Measurements from ENCODE around the gene STAT1. TPM values are rescaled to one million over a fixed set of nuclear protein-coding genes. Genes with fewer than 3 reads are reported as not detected.

The STAT1 gene
- polyA plus RNA-seq, 1 experiment, result 130 TPM

- H3K27ac ChIP-seq (ENCODE audit: low read depth, low read length), result no peak overlapping the region
- ChIA-PET POLR2A (interaction anchor here (0.6 to 1.6 kb wide), 2 partner anchors 16 to 57 kb away, joined by 3 to 4 read pairs; no protein-coding TSS in a partner anchor), CTCF (interaction anchor here (0.7 to 7.1 kb wide), 4 partner anchors 10 to 119 kb away, joined by 3 to 38 read pairs (median 6); no protein-coding TSS in a partner anchor)
- H3K27me3 ChIP-seq (ENCODE audit: control insufficient read depth, insufficient read depth, low read length), result no peaks in the 10 kb centered on the region
- DNase-seq (ENCODE audit: low read depth, low spot score), result no peak
- H3K4me3 ChIP-seq (ENCODE audit: low read depth, low read length), result no peak overlapping the region
- no peak for TF ChIP-seq CTCF (IDR thresholded peaks at IDR 0.05; ENCODE audit: low read depth, low read length)
- no peaks in the 10 kb centered on the region for H3K9me3 ChIP-seq (ENCODE audit: control insufficient read depth, insufficient read depth, low read length)
These were observed 22.4 kb upstream of the STAT1 start for GRCh38 chr2:191036363-191036762.

GRCh38 chr2:191032588-191033429 is 18.8 kb upstream of the STAT1 start:
- TF ChIP-seq CTCF (IDR thresholded peaks at IDR 0.05; ENCODE audit: low read depth, low read length), result no peak
- CTCF ChIA-PET, result interaction anchor here (0.8 to 0.9 kb wide), 2 partner anchors 123 to 132 kb away, joined by 3 read pairs; no protein-coding TSS in a partner anchor

GRCh38 chr2:191031256-191031655 is 17.3 kb upstream of the STAT1 start:
- Histone ChIP-seq H3K27me3 (ENCODE audit: control insufficient read depth, insufficient read depth, low read length) (no peaks in the 10 kb centered on the region), H3K9me3 (ENCODE audit: control insufficient read depth, insufficient read depth, low read length) (no peaks in the 10 kb centered on the region), H3K27ac (ENCODE audit: low read depth, low read length) (no peak overlapping the region), H3K4me3 (ENCODE audit: low read depth, low read length) (no peak overlapping the region)
- no peak for TF ChIP-seq CTCF (IDR thresholded peaks at IDR 0.05; ENCODE audit: low read depth, low read length)
- POLR2A ChIA-PET, result no interaction called here
- CTCF ChIA-PET, result no interaction called here
- DNase-seq (ENCODE audit: low read depth, low spot score), result no peak

More at GRCh38 chr2:191032588-191033429, 18.8 kb upstream of the STAT1 start:
- no peak overlapping the region for H3K4me3 ChIP-seq (ENCODE audit: low read depth, low read length)
- no peaks in the 10 kb centered on the region for H3K27me3 ChIP-seq (ENCODE audit: control insufficient read depth, insufficient read depth, low read length)
- H3K27ac ChIP-seq (ENCODE audit: low read depth, low read length), result no peak overlapping the region
- POLR2A ChIA-PET, result no interaction called here
- DNase-seq (ENCODE audit: low read depth, low spot score), result no peak
- no peaks in the 10 kb centered on the region for H3K9me3 ChIP-seq (ENCODE audit: control insufficient read depth, insufficient read depth, low read length)

GRCh38 chr2:191030521-191031154 is 16.7 kb upstream of the STAT1 start:
- POLR2A ChIA-PET, result no interaction called here
- no peaks in the 10 kb centered on the region for H3K27me3 ChIP-seq (ENCODE audit: control insufficient read depth, insufficient read depth, low read length)

More at GRCh38 chr2:191030521-191031154, 16.7 kb upstream of the STAT1 start:
- CTCF ChIA-PET, result interaction anchor here (0.6 to 1.1 kb wide), 2 partner anchors 45 to 125 kb away, joined by 3 to 5 read pairs; no protein-coding TSS in a partner anchor
- Histone ChIP-seq H3K4me3 (ENCODE audit: low read depth, low read length) (no peak overlapping the region), H3K9me3 (ENCODE audit: control insufficient read depth, insufficient read depth, low read length) (no peaks in the 10 kb centered on the region), H3K27ac (ENCODE audit: low read depth, low read length) (no peak overlapping the region)
- DNase-seq (ENCODE audit: low read depth, low spot score), result no peak
- peak; percentile 69 for TF ChIP-seq CTCF (IDR thresholded peaks at IDR 0.05; ENCODE audit: low read depth, low read length)
